Hepatocyte (in vitro differentiated cells): ENCODE results near the gene ZNF865. TPM values are rescaled to one million over a fixed set of nuclear protein-coding genes. Genes with fewer than 3 reads are reported as not detected.
"Not testable (repeated sequence)": the region's sequence is repeated elsewhere in the genome, so short reads cannot be mapped to it uniquely, and the experiment has no call there.

ENCODE experiments used
- DNase-seq: peaks from one replicate; pipeline ENCODE4 v3.0.0-alpha.2; 2016; ENCODE audit warnings: low spot score
- H2AFZ ChIP-seq: fragments of 200-600 bp; sonication (generic); 2 replicates; pipeline ENCODE4 v1.6.0; 2016; ENCODE audit warnings: antibody characterized with exemption, mild to moderate bottlenecking
- H3K27ac ChIP-seq: fragments of 200-600 bp; sonication (generic); 2 replicates; pipeline ENCODE4 v1.5.1; 2016; ENCODE audit warnings: mild to moderate bottlenecking
- H3K27me3 ChIP-seq: fragments of 200-600 bp; sonication (generic); 2 replicates; pipeline ENCODE4 v1.6.1; 2016
- H3K36me3 ChIP-seq: fragments of 200-600 bp; sonication (generic); replicated peaks from 2 replicates; pipeline ENCODE4 v1.5.1; 2016; ENCODE audit warnings: low read depth; ENCODE audit not compliant: insufficient read depth
- H3K4me1 ChIP-seq: fragments of 200-600 bp; sonication (generic); 2 replicates; pipeline ENCODE4 v1.5.1; 2016; ENCODE audit warnings: mild to moderate bottlenecking, moderate library complexity; ENCODE audit not compliant: insufficient read depth
- H3K4me2 ChIP-seq: fragments of 200-600 bp; sonication (generic); 2 replicates; pipeline ENCODE4 v1.6.0; 2016
- H3K4me3 ChIP-seq: fragments of 200-600 bp; sonication (generic); 2 replicates; pipeline ENCODE4 v1.5.1; 2016; ENCODE audit warnings: mild to moderate bottlenecking
- H3K79me2 ChIP-seq: fragments of 200-600 bp; sonication (generic); 2 replicates; pipeline ENCODE4 v1.6.0; 2017; ENCODE audit warnings: mild to moderate bottlenecking
- H3K9me2 ChIP-seq: fragments of 200-600 bp; sonication (generic); replicated peaks from 2 replicates; pipeline ENCODE4 v1.6.0; 2017; ENCODE audit warnings: mild to moderate bottlenecking; ENCODE audit not compliant: insufficient read depth
- H3K9me3 ChIP-seq: fragments of 200-600 bp; sonication (generic); 2 replicates; pipeline ENCODE4 v1.5.1; 2016; ENCODE audit warnings: low read depth, mild to moderate bottlenecking
- H4K20me1 ChIP-seq: fragments of 200-600 bp; sonication (generic); 2 replicates; pipeline ENCODE4 v1.6.0; 2016; ENCODE audit warnings: mild to moderate bottlenecking; ENCODE audit not compliant: insufficient read depth, poor library complexity, severe bottlenecking
- CTCF ChIP-seq: fragments of 200-600 bp; sonication (generic); IDR thresholded peaks from 2 replicates; pipeline ENCODE4 v1.5.1; 2016; ENCODE audit warnings: antibody characterized with exemption, mild to moderate bottlenecking; ENCODE audit not compliant: poor library complexity
- EZH2 ChIP-seq: fragments of 200-600 bp; sonication (generic); IDR thresholded peaks from 2 replicates; pipeline ENCODE4 v1.6.1; 2016; ENCODE audit warnings: antibody characterized with exemption, mild to moderate bottlenecking, borderline replicate concordance
- EZH2phosphoT487 ChIP-seq: fragments of 200-600 bp; sonication (generic); IDR thresholded peaks from one replicate; pipeline ENCODE4 v1.6.1; 2018; ENCODE audit warnings: antibody characterized with exemption, mild to moderate bottlenecking, low read depth, moderate library complexity; ENCODE audit not compliant: unreplicated experiment, severe bottlenecking
- WGBS: methylation state at CpG from one replicate; pipeline ENCODE4 v1.1.6; 2016; ENCODE audit warnings: low lambda C conversion rate; ENCODE audit errors: missing lambda C conversion rate; 5-methylcytosine and 5-hydroxymethylcytosine counted together
- polyA plus RNA-seq: library from polyadenylated mRNA; unstranded; fragments of >200 nt; fragmentation: Nextera tagmentation; extraction: Ambion mirVana; gene quantifications from 2 replicates; pipeline ENCODE4 v1.2.1, GENCODE V29; 2016
- total RNA-seq: library from RNA; depleted of rRNA; stranded (reverse); fragments of >200 nt; gene quantifications from 2 replicates; pipeline ENCODE4 v1.2.3, GENCODE V29; 2014

ZNF865 gene
- total and polyA plus RNA-seq, 2 experiments from 2014 or later: 1.7 to 3.0 TPM

- WGBS: 63% methylated on average over 9 of the region's 9 CpGs
- no peak overlapping the region for H3K4me3 ChIP-seq
- no peaks in the 10 kb centered on the region for H3K79me2 ChIP-seq
- no peaks in the 10 kb centered on the region for H3K9me3 ChIP-seq
- no peak for DNase-seq
- no peaks in the 10 kb centered on the region for H4K20me1 ChIP-seq
- H3K27me3 ChIP-seq: no peaks in the 10 kb centered on the region
- peaks cover 2% of the 10 kb centered on the region for H3K4me1 ChIP-seq
- H3K4me2 ChIP-seq: no peak overlapping the region
- no peaks in the 10 kb centered on the region for H3K36me3 ChIP-seq
- H3K27ac ChIP-seq: no peak overlapping the region
- no peak overlapping the region for H2AFZ ChIP-seq
- no peaks in the 10 kb centered on the region for H3K9me2 ChIP-seq
- TF ChIP-seq EZH2phosphoT487 (no peak), EZH2 (no peak), CTCF (no peak)
Observed at GRCh38 chr19:55566823-55567222, 38.6 kb upstream of the ZNF865 start.

GRCh38 chr19:55567708-55568328 lies 37.6 kb upstream of the ZNF865 start:
- peaks cover 2% of the 10 kb centered on the region for H3K4me1 ChIP-seq
- no peak overlapping the region for H3K4me2 ChIP-seq
- no peak overlapping the region for H3K27ac ChIP-seq
- no peaks in the 10 kb centered on the region for H3K9me2 ChIP-seq
- H3K4me3 ChIP-seq: no peak overlapping the region
- no peak for TF ChIP-seq EZH2
- no peak for TF ChIP-seq EZH2phosphoT487
- TF ChIP-seq CTCF: no peak
- DNase-seq: no peak
- no peak overlapping the region for H2AFZ ChIP-seq
- no peaks in the 10 kb centered on the region for H3K27me3 ChIP-seq
- H4K20me1 ChIP-seq: no peaks in the 10 kb centered on the region
- no peaks in the 10 kb centered on the region for H3K79me2 ChIP-seq
- H3K36me3 ChIP-seq: no peaks in the 10 kb centered on the region
- H3K9me3 ChIP-seq: no peaks in the 10 kb centered on the region

GRCh38 chr19:55569477-55569876 lies 36.0 kb upstream of the ZNF865 start:
- H3K4me1 ChIP-seq, H2AFZ ChIP-seq, H3K36me3 ChIP-seq, H3K4me3 ChIP-seq, H3K4me2 ChIP-seq, H3K79me2 ChIP-seq, H3K27me3 ChIP-seq, H4K20me1 ChIP-seq, DNase-seq, H3K27ac ChIP-seq, H3K9me2 ChIP-seq, H3K9me3 ChIP-seq: not testable (repeated sequence)
- WGBS: 93% methylated on average over 5 of the region's 5 CpGs

- WGBS: 94% methylated on average over 6 of the region's 6 CpGs
- H3K4me1 ChIP-seq, H3K4me3 ChIP-seq, H3K27ac ChIP-seq, H3K79me2 ChIP-seq, H3K9me2 ChIP-seq, H2AFZ ChIP-seq, H3K4me2 ChIP-seq, H4K20me1 ChIP-seq, H3K36me3 ChIP-seq, H3K9me3 ChIP-seq, DNase-seq, H3K27me3 ChIP-seq: not testable (repeated sequence)
Observed at GRCh38 chr19:55573929-55574328, 31.5 kb upstream of the ZNF865 start.
